ENCODE results near the gene ITIH1. TPM values are rescaled to one million over a fixed set of nuclear protein-coding genes. Genes with fewer than 3 reads are reported as not detected.

Gene ITIH1
- total and polyA plus RNA-seq, 2 of the 4 experiments (the other 2 are of a cell fraction), result not detected

- H4K20me1 ChIP-seq (ENCODE audit: insufficient read depth, low read length), result no peaks in the 10 kb centered on the region
- no TSS peak for BruUV-seq (replicated peaks)
- intact Hi-C loops (cut with micrococcal nuclease), result loop anchor here (5.0 kb wide), 1 partner anchor 248 kb away; no protein-coding TSS in a partner anchor
These were observed 37.7 kb upstream of the ITIH1 start for GRCh38 chr3:52739730-52740129.

More at GRCh38 chr3:52739730-52740129, 37.7 kb upstream of the ITIH1 start:
- no peak overlapping the region for H3K27ac ChIP-seq (ENCODE audit: insufficient read depth, low read length)
- H3K14ac ChIP-seq (replicated peaks; ENCODE audit: low read depth, low read length), result no peak overlapping the region
- H2BK20ac ChIP-seq (ENCODE audit: low read depth, low read length), result no peak overlapping the region
- no peak overlapping the region for H2AK5ac ChIP-seq (ENCODE audit: low read depth, low read length)
- ATAC-seq (ENCODE audit: low read depth) (no peak), DNase-seq (no peak)
- H3K36me3 ChIP-seq (ENCODE audit: control insufficient read depth, insufficient read depth, low read length), result peaks cover 22% of the 10 kb centered on the region
- no peak overlapping the region for H4K5ac ChIP-seq (ENCODE audit: low read depth, low read length)
- dilution Hi-C loops (cut with HindIII; ENCODE audit: low sequenced_read_pairs, unreplicated experiment), result no loop called here
- H2BK5ac ChIP-seq (ENCODE audit: low read depth, low read length, poor library complexity, severe bottlenecking), result no peak overlapping the region
- H4K91ac ChIP-seq (ENCODE audit: insufficient read depth, low read depth, low read length), result no peak overlapping the region
- H3K9ac ChIP-seq (ENCODE audit: low read depth, low read length), result no peak overlapping the region
- H3K27me3 ChIP-seq (ENCODE audit: control insufficient read depth, insufficient read depth, low read length), result no peaks in the 10 kb centered on the region
- no peak overlapping the region for H2AFZ ChIP-seq (replicated peaks; ENCODE audit: low read length, poor library complexity)
- ChIA-PET POLR2A (ENCODE audit: unreplicated experiment) (no interaction called here), CTCF (no interaction called here)
- H4K8ac ChIP-seq (ENCODE audit: low read depth in 2 of 2, low read length in 2 of 2), result no peak overlapping the region
- H3K18ac ChIP-seq (ENCODE audit: low read depth, low read length), result no peak overlapping the region
- H3K56ac ChIP-seq (ENCODE audit: extremely low read depth, insufficient read depth, low read length), result no peak overlapping the region
- no peaks in the 10 kb centered on the region for H3K4me1 ChIP-seq (ENCODE audit: control insufficient read depth, insufficient read depth, low read length)
- H3K9me1 ChIP-seq (ENCODE audit: insufficient read depth, low read length), result no peaks in the 10 kb centered on the region
- H3K9me3 ChIP-seq (ENCODE audit: control insufficient read depth, insufficient read depth, low read length), result no peaks in the 10 kb centered on the region
- in situ Hi-C loops (cut with MboI; ENCODE audit: low sequenced_read_pairs), result loop anchor here (10.0 kb wide), 1 partner anchor 335 kb away; no protein-coding TSS in a partner anchor
- H3K23ac ChIP-seq (ENCODE audit: low read depth, low read length), result no peak overlapping the region
- H2AK9ac ChIP-seq (replicated peaks; ENCODE audit: low read depth, low read length, poor library complexity), result no peak overlapping the region
- no peak overlapping the region for H2BK120ac ChIP-seq (ENCODE audit: low read depth, low read length)
- H3K4me3 ChIP-seq (ENCODE audit: insufficient read depth, low read depth, low read length), result no peak overlapping the region
- H3K79me1 ChIP-seq (ENCODE audit: low read depth in 1 of 2, low read length in 2 of 2), result no peaks in the 10 kb centered on the region
- TF ChIP-seq CEBPB (IDR thresholded peaks at IDR 0.05; ENCODE audit: low read depth, low read length), result no peak
- TF ChIP-seq CTCF (conservative IDR thresholded peaks at IDR 0.05; ENCODE audit: low read depth, low read length), result no peak
- TF ChIP-seq CHD1 (IDR thresholded peaks at IDR 0.05; ENCODE audit: low read depth, low read length), result no peak
- TF ChIP-seq ELK1 (IDR thresholded peaks at IDR 0.05; ENCODE audit: borderline replicate concordance, low read depth, low read length), result no peak
- TF ChIP-seq MAFK (IDR thresholded peaks at IDR 0.05; ENCODE audit: low read depth, low read length), result no peak
- TF ChIP-seq RCOR1 (IDR thresholded peaks at IDR 0.05; ENCODE audit: insufficient replicate concordance, low read length), result no peak
- no peak for TF ChIP-seq SMC3 (IDR thresholded peaks at IDR 0.05; ENCODE audit: low read depth, low read length)
- TF ChIP-seq FOS (IDR thresholded peaks at IDR 0.05; ENCODE audit: low read depth, low read length), result no peak
- TF ChIP-seq RAD21 (IDR thresholded peaks at IDR 0.05; ENCODE audit: low read length), result no peak
- no peak for TF ChIP-seq POLR2A (IDR thresholded peaks at IDR 0.05; ENCODE audit: low read depth, low read length)
- TF ChIP-seq NFE2L2 (IDR thresholded peaks at IDR 0.05; ENCODE audit: low read depth, low read length), result no peak
- TF ChIP-seq BHLHE40 (IDR thresholded peaks at IDR 0.05; ENCODE audit: low read depth, low read length), result no peak
- TF ChIP-seq MXI1 (IDR thresholded peaks at IDR 0.05; ENCODE audit: borderline replicate concordance, low read depth, low read length), result no peak
- no peak for TF ChIP-seq RFX5 (IDR thresholded peaks at IDR 0.05; ENCODE audit: low read depth, low read length)
- TF ChIP-seq USF2 (IDR thresholded peaks at IDR 0.05; ENCODE audit: low read depth, low read length), result no peak
- TF ChIP-seq MAZ (IDR thresholded peaks at IDR 0.05; ENCODE audit: borderline replicate concordance, low read depth, low read length), result no peak
- no peak overlapping the region for H3K4ac ChIP-seq (ENCODE audit: low read depth, low read length)
- no peak overlapping the region for H2BK15ac ChIP-seq (ENCODE audit: low read depth, low read length)
- WGBS, 2 experiments (ENCODE audit: extremely low coverage in 2 of 2, insufficient read length in 1 of 2), result 67% methylated on average over 1 of the region's 1 CpG; no CpG with 5 or more reads in 1 of the 2 experiments
- H3K4me2 ChIP-seq (ENCODE audit: low read depth, low read length), result no peak overlapping the region

Measured in IMR-90 (cell line).